BJ (cell line): ENCODE measurements around the gene GPR132. TPM values are rescaled to one million over a fixed set of nuclear protein-coding genes. Genes with fewer than 3 reads are reported as not detected.

Source experiments
- CTCF ChIA-PET: fragments of 350-600 bp; formaldehyde crosslinking; extraction: SDS; loops from one replicate; lab custom pipeline; 2021; ENCODE audit warnings: antibody characterized with exemption, inconsistent platforms; lab: Yijun Ruan, JAX
- POLR2A ChIA-PET: fragments of 300-600 bp; sonication (Branson Sonifier 250); formaldehyde crosslinking; extraction: SDS; loops from one replicate; lab custom pipeline; 2021; ENCODE audit warnings: antibody characterized with exemption; lab: Charles Lee
- DNase-seq: peaks from one replicate; pipeline ENCODE4 v3.0.0-alpha.2; 2011; ENCODE audit warnings: low read depth
- H3K27me3 ChIP-seq: 2 replicates; pipeline ENCODE4 v1.6.0; 2011; ENCODE audit warnings: low read length; ENCODE audit not compliant: control insufficient read depth, insufficient read depth
- H3K36me3 ChIP-seq: 2 replicates; pipeline ENCODE4 v1.5.1; 2011; ENCODE audit warnings: low read length; ENCODE audit not compliant: control insufficient read depth, insufficient read depth
- H3K4me3 ChIP-seq: 2 replicates; pipeline ENCODE4 v1.5.1; 2011; ENCODE audit warnings: low read depth, mild to moderate bottlenecking, control low read depth, low read length
- polyA plus RNA-seq: library from polyadenylated mRNA; depleted of rRNA; stranded (reverse); fragments of >200 nt; gene quantifications from 2 replicates; pipeline ENCODE4 v1.2.3, GENCODE V29; 2011
- TF ChIP-seq, protein P1 (sequence below): IDR thresholded peaks from 2 replicates; pipeline ENCODE4 v1.5.1; 2011; ENCODE audit warnings: low read depth, mild to moderate bottlenecking, control low read depth, inconsistent platforms, low read length, moderate library complexity; ENCODE audit not compliant: insufficient read depth

GPR132 gene
- polyA plus RNA-seq, 1 experiment, result 0.13 TPM

DNA sequence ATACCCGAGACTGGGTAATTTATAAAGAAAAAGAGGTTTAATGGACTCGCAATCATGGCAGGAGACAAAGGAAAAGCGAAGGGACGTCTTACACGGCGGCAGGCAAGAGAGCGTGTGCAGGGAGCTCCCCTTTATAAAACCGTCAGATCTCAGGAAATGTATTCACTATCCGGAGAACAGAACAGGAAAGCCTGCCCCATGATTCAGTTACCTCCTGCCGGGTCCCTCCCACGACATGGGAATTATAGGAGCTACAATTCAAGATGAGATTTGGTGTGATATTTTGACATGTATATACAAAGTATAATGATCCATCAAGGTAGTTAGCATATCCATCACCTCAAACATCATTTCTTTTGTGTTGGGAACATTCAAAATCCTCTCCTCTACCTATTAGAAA lies 42.1 kb downstream of the GPR132 start:
- CTCF ChIA-PET, result interaction anchor here (1.8 kb wide), 1 partner anchor 22 kb away, joined by 3 read pairs; no protein-coding TSS in a partner anchor
- Histone ChIP-seq H3K27me3 (no peaks in the 10 kb centered on the region), H3K36me3 (no peaks in the 10 kb centered on the region), H3K4me3 (no peak overlapping the region)
- POLR2A ChIA-PET, result no interaction called here
- TF ChIP-seq, protein P1, sequence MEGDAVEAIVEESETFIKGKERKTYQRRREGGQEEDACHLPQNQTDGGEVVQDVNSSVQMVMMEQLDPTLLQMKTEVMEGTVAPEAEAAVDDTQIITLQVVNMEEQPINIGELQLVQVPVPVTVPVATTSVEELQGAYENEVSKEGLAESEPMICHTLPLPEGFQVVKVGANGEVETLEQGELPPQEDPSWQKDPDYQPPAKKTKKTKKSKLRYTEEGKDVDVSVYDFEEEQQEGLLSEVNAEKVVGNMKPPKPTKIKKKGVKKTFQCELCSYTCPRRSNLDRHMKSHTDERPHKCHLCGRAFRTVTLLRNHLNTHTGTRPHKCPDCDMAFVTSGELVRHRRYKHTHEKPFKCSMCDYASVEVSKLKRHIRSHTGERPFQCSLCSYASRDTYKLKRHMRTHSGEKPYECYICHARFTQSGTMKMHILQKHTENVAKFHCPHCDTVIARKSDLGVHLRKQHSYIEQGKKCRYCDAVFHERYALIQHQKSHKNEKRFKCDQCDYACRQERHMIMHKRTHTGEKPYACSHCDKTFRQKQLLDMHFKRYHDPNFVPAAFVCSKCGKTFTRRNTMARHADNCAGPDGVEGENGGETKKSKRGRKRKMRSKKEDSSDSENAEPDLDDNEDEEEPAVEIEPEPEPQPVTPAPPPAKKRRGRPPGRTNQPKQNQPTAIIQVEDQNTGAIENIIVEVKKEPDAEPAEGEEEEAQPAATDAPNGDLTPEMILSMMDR, result no peak
- no peak for DNase-seq

DNA sequence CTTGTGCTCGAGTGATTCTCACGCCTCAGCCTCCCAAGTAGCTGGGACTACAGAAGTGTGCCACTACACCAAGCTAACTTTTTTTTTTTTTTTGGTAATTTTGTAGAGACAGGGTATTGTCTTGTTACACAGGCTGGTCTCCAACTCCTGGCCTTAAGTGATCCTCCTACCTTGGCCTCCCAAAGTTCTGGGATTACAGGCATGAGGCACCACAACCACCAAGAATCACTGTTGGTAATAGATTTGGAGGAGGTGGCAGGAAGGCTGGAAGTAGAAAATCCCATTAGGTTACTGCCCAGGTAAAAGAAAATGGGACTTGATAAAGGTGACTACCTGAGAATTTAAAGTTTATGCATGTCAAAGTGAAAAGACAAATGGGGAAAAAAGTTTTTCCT lies 43.0 kb downstream of the GPR132 start:
- ChIA-PET POLR2A (no interaction called here), CTCF (interaction anchor here (0.6 to 1.8 kb wide), 2 partner anchors 23 to 1347 kb away, joined by 3 read pairs; no protein-coding TSS in a partner anchor)
- Histone ChIP-seq H3K4me3 (peak overlapping the region; percentile 68; the same call in 1 of the 2 replicates), H3K36me3 (no peaks in the 10 kb centered on the region), H3K27me3 (no peaks in the 10 kb centered on the region)
- no peak for DNase-seq
- TF ChIP-seq, protein P1, result no peak

DNA sequence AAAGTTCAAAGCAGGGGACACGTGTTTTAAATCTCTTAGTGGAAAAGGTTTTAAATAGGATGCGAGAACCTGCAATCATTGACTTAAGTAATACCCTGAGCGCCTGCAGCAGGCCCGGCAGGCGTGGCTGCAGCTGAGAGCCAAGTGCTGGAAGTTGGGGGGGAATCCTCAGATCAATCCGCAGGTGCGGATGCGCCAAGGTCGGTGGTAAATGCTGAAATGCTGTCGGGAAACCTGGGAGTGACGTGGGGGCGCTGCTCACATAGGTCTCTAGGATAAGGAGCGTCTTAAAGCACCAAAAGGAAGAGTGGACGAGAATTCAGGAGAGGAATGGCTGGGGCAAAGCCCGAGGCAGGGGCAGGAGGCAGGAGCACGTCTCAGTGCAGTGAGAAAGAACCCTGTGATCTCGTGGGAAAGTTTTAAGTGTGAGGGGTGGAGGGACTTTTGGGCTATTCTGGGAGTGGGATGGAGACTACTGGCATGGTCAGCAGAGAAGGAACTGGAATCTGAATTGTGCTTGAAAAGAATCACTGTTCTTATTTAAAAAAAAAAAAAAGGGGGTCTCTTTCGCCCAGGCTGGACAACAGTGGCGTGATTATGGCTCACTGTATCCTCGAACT lies 43.5 kb downstream of the GPR132 start:
- TF ChIP-seq, protein P1, result no peak; the same call in 1 of the 2 replicates
- Histone ChIP-seq H3K27me3 (no peaks in the 10 kb centered on the region), H3K36me3 (no peaks in the 10 kb centered on the region), H3K4me3 (peak overlapping the region; percentile 68)
- ChIA-PET CTCF (interaction anchor here (0.6 to 1.5 kb wide), 4 partner anchors 11 to 1348 kb away, joined by 3 to 6 read pairs (median 4); no protein-coding TSS in a partner anchor), POLR2A (interaction anchor here (0.9 kb wide), 1 partner anchor 49 kb away, joined by 4 read pairs; no protein-coding TSS in a partner anchor)
- no peak for DNase-seq

DNA sequence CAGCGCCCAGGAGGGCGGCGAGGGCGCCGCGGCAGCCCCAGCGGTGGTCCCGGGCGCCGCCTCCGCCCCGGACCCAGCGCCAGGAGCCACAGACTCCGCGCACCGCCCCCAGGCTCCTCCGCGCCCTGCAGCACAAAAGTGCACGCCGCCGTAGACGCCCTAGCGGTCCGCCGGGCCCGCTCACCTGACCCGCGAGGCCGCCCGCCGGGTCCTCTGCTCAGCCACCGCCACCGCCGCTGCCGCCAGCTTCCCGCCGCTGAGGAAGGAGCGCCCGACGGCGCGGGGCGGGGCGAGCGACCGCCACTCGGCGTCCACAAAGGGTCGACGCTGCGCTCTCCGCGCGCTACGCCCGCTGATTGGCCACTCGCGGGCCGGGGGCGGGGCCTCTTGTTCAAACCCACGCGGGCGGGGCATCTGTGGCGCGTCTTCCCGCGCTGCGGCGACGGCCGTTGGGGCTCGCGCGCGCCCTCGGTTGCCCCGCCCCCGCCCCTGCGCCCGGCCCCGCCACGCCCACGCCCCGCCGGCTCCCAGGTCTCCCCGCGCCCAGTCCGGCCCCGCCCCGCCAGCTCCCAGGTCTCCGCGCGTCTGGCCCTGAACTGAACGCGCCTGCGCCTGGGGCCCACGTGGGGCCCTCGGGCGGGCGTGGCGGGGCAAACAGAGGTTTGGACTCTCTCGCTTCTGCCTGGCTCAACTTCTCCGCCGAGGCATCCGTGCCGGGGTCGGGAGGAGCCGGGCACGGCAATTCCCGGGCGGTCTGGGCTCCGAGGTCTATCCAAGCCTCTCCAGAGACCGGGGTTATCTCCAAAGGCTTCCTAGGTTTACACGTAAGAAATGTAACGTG lies 44.2 kb downstream of the GPR132 start, which contains the start of gene CDCA4:
CDCA4 (minus strand) TSS at position 269 of the 841 bp plus-strand sequence. CDS start 9,154 bp downstream, outside the sequence.
- TF ChIP-seq, protein P1, result no peak
- Histone ChIP-seq H3K4me3 (peak within 1 kb of the TSS; percentile 68), H3K27me3 (no peaks in the 10 kb centered on the region), H3K36me3 (no peaks in the 10 kb centered on the region)
- CTCF ChIA-PET, result interaction anchor here (1.0 to 1.5 kb wide), 3 partner anchors 12 to 46 kb away, joined by 3 to 6 read pairs (median 4); no protein-coding TSS in a partner anchor
- DNase-seq, result peak; percentile 49
- POLR2A ChIA-PET, result interaction anchor here (0.6 to 0.9 kb wide), 2 partner anchors 48 to 331 kb away, joined by 3 to 4 read pairs; no protein-coding TSS in a partner anchor
